ENCODE data around the gene USP17L18. TPM values are rescaled to one million over a fixed set of nuclear protein-coding genes. Genes with fewer than 3 reads are reported as not detected.
"Not testable (repeated sequence)": the region's sequence is repeated elsewhere in the genome, so short reads cannot be mapped to it uniquely, and the experiment has no call there.

The USP17L18 gene
- total and polyA plus RNA-seq, 9 of the 15 experiments (the other 6 are each of a cell fraction or from before 2014, with no cell fraction given) = not detected

GRCh38 chr4:9215105-9215504 is 33.3 kb upstream of the USP17L18 start, which contains the start of gene USP17L11:
Gene USP17L11 (plus strand): TSS chr4:9215405. CDS start chr4:9215405, 0 bp downstream.
- H3K4me3 ChIP-seq; H3K79me2 ChIP-seq (ENCODE audit: control insufficient read depth, insufficient read depth, low read length); H3K4me1 ChIP-seq (replicated peaks in 1 of 2; ENCODE audit: control insufficient read depth in 2 of 2, insufficient read depth in 2 of 2, low read length in 2 of 2); CTCF ChIA-PET (ENCODE audit: low intra/inter-chr PET ratio); H3K36me3 ChIP-seq (ENCODE audit: control insufficient read depth, insufficient read depth, low read length); DNase-seq (ENCODE audit: extremely low read depth in 1 of 4, low spot score in 3 of 4); in situ Hi-C loops (cut with MboI); H3K9me3 ChIP-seq (replicated peaks; ENCODE audit: control insufficient read depth, insufficient read depth, low read depth, low read length); BruUV-seq (replicated peaks); H3K27ac ChIP-seq (ENCODE audit: extremely low read depth, low read depth, low read length); H2AFZ ChIP-seq (ENCODE audit: low read depth, low read length); POLR2A ChIA-PET; H3K27me3 ChIP-seq (ENCODE audit: control insufficient read depth in 2 of 2, insufficient read depth in 2 of 2, low read length in 2 of 2); H3K9ac ChIP-seq (ENCODE audit: insufficient read depth in 1 of 2, low read depth in 2 of 2, low read length in 2 of 2); FAIRE-seq; ATAC-seq; H3K9me1 ChIP-seq (ENCODE audit: control insufficient read depth, insufficient read depth, low read length); H3K4me2 ChIP-seq (ENCODE audit: insufficient read depth, low read length); H4K20me1 ChIP-seq (replicated peaks; ENCODE audit: control insufficient read depth, insufficient read depth, low read length); intact Hi-C loops (cut with micrococcal nuclease): not testable (repeated sequence)
- WGBS (ENCODE audit: insufficient coverage, low coverage, missing lambda C conversion rate) = no CpG with 5 or more reads among the region's 14 CpGs

- H4K20me1 ChIP-seq (replicated peaks; ENCODE audit: control insufficient read depth, insufficient read depth, low read length); ATAC-seq; H2AFZ ChIP-seq (ENCODE audit: low read depth, low read length); H3K27ac ChIP-seq (ENCODE audit: extremely low read depth, low read depth, low read length); CTCF ChIA-PET (ENCODE audit: low intra/inter-chr PET ratio); DNase-seq (ENCODE audit: extremely low read depth in 1 of 4, low spot score in 3 of 4); H3K4me1 ChIP-seq (replicated peaks in 1 of 2; ENCODE audit: control insufficient read depth in 2 of 2, insufficient read depth in 2 of 2, low read length in 2 of 2); H3K9me3 ChIP-seq (replicated peaks; ENCODE audit: control insufficient read depth, insufficient read depth, low read depth, low read length); H3K4me2 ChIP-seq (ENCODE audit: insufficient read depth, low read length); H3K9me1 ChIP-seq (ENCODE audit: control insufficient read depth, insufficient read depth, low read length); H3K4me3 ChIP-seq; BruUV-seq (replicated peaks); H3K27me3 ChIP-seq (ENCODE audit: control insufficient read depth in 2 of 2, insufficient read depth in 2 of 2, low read length in 2 of 2); FAIRE-seq; intact Hi-C loops (cut with micrococcal nuclease); H3K36me3 ChIP-seq (ENCODE audit: control insufficient read depth, insufficient read depth, low read length); H3K9ac ChIP-seq (ENCODE audit: insufficient read depth in 1 of 2, low read depth in 2 of 2, low read length in 2 of 2); H3K79me2 ChIP-seq (ENCODE audit: control insufficient read depth, insufficient read depth, low read length); POLR2A ChIA-PET: not testable (repeated sequence)
- WGBS (ENCODE audit: insufficient coverage, low coverage, missing lambda C conversion rate) = no CpG with 5 or more reads among the region's 13 CpGs
- in situ Hi-C loops (cut with MboI) = loop anchor here (10.0 kb wide), 1 partner anchor 65 kb away; no protein-coding TSS in a partner anchor
These were observed 28.6 kb upstream of the USP17L18 start, which contains the start of gene USP17L12 for GRCh38 chr4:9219852-9220251. Gene USP17L12 (plus strand): TSS chr4:9220152. CDS start chr4:9220152, 0 bp downstream.

- H2AFZ ChIP-seq (ENCODE audit: low read depth, low read length); H3K9ac ChIP-seq (ENCODE audit: insufficient read depth in 1 of 2, low read depth in 2 of 2, low read length in 2 of 2); H3K4me1 ChIP-seq (replicated peaks in 1 of 2; ENCODE audit: control insufficient read depth in 2 of 2, insufficient read depth in 2 of 2, low read length in 2 of 2); H3K27ac ChIP-seq (ENCODE audit: extremely low read depth, low read depth, low read length); H3K4me3 ChIP-seq; FAIRE-seq; H3K9me3 ChIP-seq (replicated peaks; ENCODE audit: control insufficient read depth, insufficient read depth, low read depth, low read length); H3K36me3 ChIP-seq (ENCODE audit: control insufficient read depth, insufficient read depth, low read length); CTCF ChIA-PET (ENCODE audit: low intra/inter-chr PET ratio); H4K20me1 ChIP-seq (replicated peaks; ENCODE audit: control insufficient read depth, insufficient read depth, low read length); H3K9me1 ChIP-seq (ENCODE audit: control insufficient read depth, insufficient read depth, low read length); POLR2A ChIA-PET; ATAC-seq; intact Hi-C loops (cut with micrococcal nuclease); H3K79me2 ChIP-seq (ENCODE audit: control insufficient read depth, insufficient read depth, low read length); H3K4me2 ChIP-seq (ENCODE audit: insufficient read depth, low read length); H3K27me3 ChIP-seq (ENCODE audit: control insufficient read depth in 2 of 2, insufficient read depth in 2 of 2, low read length in 2 of 2); BruUV-seq (replicated peaks); DNase-seq (ENCODE audit: extremely low read depth in 1 of 4, low spot score in 3 of 4): not testable (repeated sequence)
- WGBS (ENCODE audit: insufficient coverage, low coverage, missing lambda C conversion rate) = no CpG with 5 or more reads among the region's 14 CpGs
- in situ Hi-C loops (cut with MboI) = loop anchor here (10.0 kb wide), 1 partner anchor 70 kb away; no protein-coding TSS in a partner anchor
These were observed 23.8 kb upstream of the USP17L18 start, which contains the start of gene USP17L13 for GRCh38 chr4:9224596-9224995. Gene USP17L13 (plus strand): TSS chr4:9224896. CDS start chr4:9224896, 0 bp downstream.

GRCh38 chr4:9230249-9230648 is 18.2 kb upstream of the USP17L18 start:
- H3K27me3 ChIP-seq (ENCODE audit: control insufficient read depth in 2 of 2, insufficient read depth in 2 of 2, low read length in 2 of 2); intact Hi-C loops (cut with micrococcal nuclease); CTCF ChIA-PET (ENCODE audit: low intra/inter-chr PET ratio); FAIRE-seq; H3K27ac ChIP-seq (ENCODE audit: extremely low read depth, low read depth, low read length); ATAC-seq; H3K9me3 ChIP-seq (replicated peaks; ENCODE audit: control insufficient read depth, insufficient read depth, low read depth, low read length); POLR2A ChIA-PET; H3K9me1 ChIP-seq (ENCODE audit: control insufficient read depth, insufficient read depth, low read length); BruUV-seq (replicated peaks); H3K9ac ChIP-seq (ENCODE audit: insufficient read depth in 1 of 2, low read depth in 2 of 2, low read length in 2 of 2); H2AFZ ChIP-seq (ENCODE audit: low read depth, low read length); H3K4me3 ChIP-seq; in situ Hi-C loops (cut with MboI); H3K79me2 ChIP-seq (ENCODE audit: control insufficient read depth, insufficient read depth, low read length); H4K20me1 ChIP-seq (replicated peaks; ENCODE audit: control insufficient read depth, insufficient read depth, low read length); H3K36me3 ChIP-seq (ENCODE audit: control insufficient read depth, insufficient read depth, low read length); DNase-seq (ENCODE audit: extremely low read depth in 1 of 4, low spot score in 3 of 4); H3K4me2 ChIP-seq (ENCODE audit: insufficient read depth, low read length); H3K4me1 ChIP-seq (replicated peaks in 1 of 2; ENCODE audit: control insufficient read depth in 2 of 2, insufficient read depth in 2 of 2, low read length in 2 of 2): not testable (repeated sequence)
- WGBS (ENCODE audit: insufficient coverage, low coverage, missing lambda C conversion rate) = 0% methylated on average over 4 of the region's 8 CpGs

All from K562 (cell line).